NCI-H345 treated with DMSO at 0.1 percent for 48 hours (cell line): ENCODE results near the gene FBRSL1.
"Not testable (repeated sequence)": the region's sequence is repeated elsewhere in the genome, so short reads cannot be mapped to it uniquely, and the experiment has no call there.

ENCODE experiments used
- DNase-seq: peaks from one replicate; lab custom pipeline; 2025; ENCODE audit not compliant: unreplicated experiment; lab: John Stamatoyannopoulos, UW

The FBRSL1 gene

GRCh38 chr12:132453361-132454192 is 36.4 kb upstream of the FBRSL1 start:
- DNase-seq, result no peak

GRCh38 chr12:132454193-132454932 is 35.6 kb upstream of the FBRSL1 start:
- no peak for DNase-seq

GRCh38 chr12:132454933-132455418 is 35.0 kb upstream of the FBRSL1 start:
- no peak for DNase-seq

- DNase-seq, result no peak
Observed at GRCh38 chr12:132455565-132455964, 34.4 kb upstream of the FBRSL1 start.

GRCh38 chr12:132456186-132456943 is 33.6 kb upstream of the FBRSL1 start:
- DNase-seq, result no peak

- DNase-seq, result no peak
Observed at GRCh38 chr12:132456944-132457495, 32.9 kb upstream of the FBRSL1 start.

- DNase-seq, result no peak
Observed at GRCh38 chr12:132458441-132458840, 31.5 kb upstream of the FBRSL1 start.

GRCh38 chr12:132458846-132459641 is 30.9 kb upstream of the FBRSL1 start:
- DNase-seq, result no peak

GRCh38 chr12:132460571-132460970 is 29.4 kb upstream of the FBRSL1 start:
- no peak for DNase-seq

GRCh38 chr12:132461526-132461925 is 28.4 kb upstream of the FBRSL1 start:
- DNase-seq, result no peak

- DNase-seq, result no peak
Observed at GRCh38 chr12:132462788-132463187, 27.2 kb upstream of the FBRSL1 start.

GRCh38 chr12:132463284-132463924 is 26.5 kb upstream of the FBRSL1 start:
- not testable (repeated sequence) for DNase-seq

GRCh38 chr12:132464304-132464703 is 25.6 kb upstream of the FBRSL1 start:
- not testable (repeated sequence) for DNase-seq

- no peak for DNase-seq
Observed at GRCh38 chr12:132464820-132465219, 25.1 kb upstream of the FBRSL1 start.

GRCh38 chr12:132465269-132466190 is 24.4 kb upstream of the FBRSL1 start:
- DNase-seq, result no peak

- DNase-seq, result no peak
Observed at GRCh38 chr12:132466241-132467201, 23.4 kb upstream of the FBRSL1 start.

GRCh38 chr12:132467511-132467910 is 22.4 kb upstream of the FBRSL1 start:
- DNase-seq, result no peak

- DNase-seq, result no peak
Observed at GRCh38 chr12:132469423-132469822, 20.5 kb upstream of the FBRSL1 start.
